Gastrocnemius medialis (tissue), 4 donors: ENCODE data around the gene PLAC1.

Experiments
- POLR2A ChIP-seq, 2 donors: fragments of 450-650 bp; IDR thresholded peaks; one replicate each; pipeline ENCODE4 v1.6.1; 2017; ENCODE audit warnings: antibody characterized with exemption in 2 of 2, mild to moderate bottlenecking in 2 of 2, moderate library complexity in 2 of 2
- TF ChIP-seq, protein P1 (sequence below), 5 experiments: fragments of 450-650 bp in 3 of 5; fragments of 200-600 bp in 2 of 5; sonication (generic) in 2 of 5; IDR thresholded peaks in 4 of 5; conservative IDR thresholded peaks in 1 of 5; 1 replicate in 4 of 5; 2 replicates in 1 of 5; pipeline ENCODE4 v1.5.1; 2016 to 2019; ENCODE audit warnings: antibody characterized with exemption in 5 of 5, mild to moderate bottlenecking in 3 of 5, moderate library complexity in 3 of 5

GRCh38 chrX:134525086-134525792, 133.0 kb downstream of the PLAC1 start:
- TF ChIP-seq, protein P1, sequence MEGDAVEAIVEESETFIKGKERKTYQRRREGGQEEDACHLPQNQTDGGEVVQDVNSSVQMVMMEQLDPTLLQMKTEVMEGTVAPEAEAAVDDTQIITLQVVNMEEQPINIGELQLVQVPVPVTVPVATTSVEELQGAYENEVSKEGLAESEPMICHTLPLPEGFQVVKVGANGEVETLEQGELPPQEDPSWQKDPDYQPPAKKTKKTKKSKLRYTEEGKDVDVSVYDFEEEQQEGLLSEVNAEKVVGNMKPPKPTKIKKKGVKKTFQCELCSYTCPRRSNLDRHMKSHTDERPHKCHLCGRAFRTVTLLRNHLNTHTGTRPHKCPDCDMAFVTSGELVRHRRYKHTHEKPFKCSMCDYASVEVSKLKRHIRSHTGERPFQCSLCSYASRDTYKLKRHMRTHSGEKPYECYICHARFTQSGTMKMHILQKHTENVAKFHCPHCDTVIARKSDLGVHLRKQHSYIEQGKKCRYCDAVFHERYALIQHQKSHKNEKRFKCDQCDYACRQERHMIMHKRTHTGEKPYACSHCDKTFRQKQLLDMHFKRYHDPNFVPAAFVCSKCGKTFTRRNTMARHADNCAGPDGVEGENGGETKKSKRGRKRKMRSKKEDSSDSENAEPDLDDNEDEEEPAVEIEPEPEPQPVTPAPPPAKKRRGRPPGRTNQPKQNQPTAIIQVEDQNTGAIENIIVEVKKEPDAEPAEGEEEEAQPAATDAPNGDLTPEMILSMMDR (IDR thresholded peaks at IDR 0.05 in 4 of 5, conservative IDR thresholded peaks at IDR 0.05 in 1 of 5) = no peak
- no peak for TF ChIP-seq POLR2A (IDR thresholded peaks at IDR 0.05)
